HepG2 (cell line): ENCODE measurements around the gene KIAA1217. TPM values are rescaled to one million over a fixed set of nuclear protein-coding genes. Genes with fewer than 3 reads are reported as not detected.

Experiments used
- ATF2 ChIP-seq: sonication (generic); formaldehyde crosslinking; IDR thresholded peaks from 2 replicates; pipeline ENCODE4 v1.4.0; 2020; ENCODE audit warnings: missing genetic modification reagents
- CCAR2 ChIP-seq: fragments of 200-400 bp; formaldehyde crosslinking; optimal IDR thresholded peaks from 2 replicates; pipeline ENCODE3; 2018; ENCODE audit warnings: low read depth, mild to moderate bottlenecking, low read length, moderate library complexity
- FOXK2 ChIP-seq: fragments of 450-650 bp; IDR thresholded peaks from 2 replicates; pipeline ENCODE4 v1.6.1; 2016
- MIER3 ChIP-seq: IDR thresholded peaks from 2 replicates; pipeline ENCODE4 v1.6.1; 2016; ENCODE audit warnings: missing compliant biosample characterization, borderline replicate concordance
- NFATC3 ChIP-seq: sonication (generic); formaldehyde crosslinking; IDR thresholded peaks from 2 replicates; pipeline ENCODE4 v1.5.1; 2020; ENCODE audit warnings: mild to moderate bottlenecking, missing genetic modification reagents
- SMARCE1 ChIP-seq: fragments of 450-650 bp; IDR thresholded peaks from 2 replicates; pipeline ENCODE4 v1.6.1; 2017; ENCODE audit warnings: borderline replicate concordance
- SPEN ChIP-seq: sonication (generic); formaldehyde crosslinking; IDR thresholded peaks from 2 replicates; pipeline ENCODE4 v1.5.1; 2020; ENCODE audit warnings: low read depth, mild to moderate bottlenecking, missing genetic modification reagents
- STAT6 ChIP-seq: sonication (generic); formaldehyde crosslinking; IDR thresholded peaks from 2 replicates; pipeline ENCODE4 v1.4.0; 2020; ENCODE audit warnings: missing genetic modification reagents, mild to moderate bottlenecking, borderline replicate concordance
- ZBTB37 ChIP-seq: sonication (generic); formaldehyde crosslinking; IDR thresholded peaks from 2 replicates; pipeline ENCODE4 v1.4.0; 2020; ENCODE audit warnings: mild to moderate bottlenecking, missing genetic modification reagents
- polyA plus RNA-seq, 8 experiments: library from polyadenylated mRNA; depleted of rRNA in 3 of 8; stranded (reverse) in 7 of 8; unstranded in 1 of 8; fragments of >200 nt; fragmentation: Illumina TruSeq in 4 of 8; extraction: Trizol in 4 of 8; gene quantifications; 2 replicates each; pipeline versions ENCODE4 v1.2.1 to v1.2.3, GENCODE V29; 2011 to 2016; ENCODE audit warnings: low read depth in 4 of 8, missing spikeins in 1 of 8, mixed read lengths in 1 of 8; ENCODE audit not compliant: insufficient read depth in 1 of 8
- total RNA-seq, 5 experiments: library from RNA; depleted of rRNA; stranded (reverse); fragments of >200 nt; fragmentation: Illumina TruSeq; extraction: Trizol; gene quantifications; 2 replicates each; pipeline ENCODE4 v1.2.3, GENCODE V29; 2016; ENCODE audit warnings: low read depth in 1 of 5

The KIAA1217 gene
- total and polyA plus RNA-seq, 2 of the 13 experiments (the other 11 are each of a cell fraction or from before 2014, with no cell fraction given): 4.6 to 10.9 TPM

- no peak for TF ChIP-seq ZBTB37 (CRISPR knock-in tag)
- no peak for TF ChIP-seq SPEN (CRISPR knock-in tag)
- no peak for TF ChIP-seq CCAR2
- TF ChIP-seq FOXK2: no peak
- TF ChIP-seq MIER3 (CRISPR knock-in tag): no peak
- TF ChIP-seq STAT6: no peak
- no peak for TF ChIP-seq SMARCE1
- no peak for TF ChIP-seq NFATC3
- TF ChIP-seq ATF2 (CRISPR knock-in tag): no peak
Observed at GRCh38 chr10:24343686-24344085, 134.7 kb downstream of the KIAA1217 start (continued).
